Measurements from ENCODE around the gene ABCG4. TPM values are rescaled to one million over a fixed set of nuclear protein-coding genes. Genes with fewer than 3 reads are reported as not detected.

ABCG4 gene
- total and polyA plus RNA-seq, 3 donors from 2014 or later: 3.9 to 11.2 (median 5.4) TPM

- H3K27me3 ChIP-seq: no peaks in the 10 kb centered on the region
- no peaks in the 10 kb centered on the region for H3K36me3 ChIP-seq (ENCODE audit: low read depth, missing control alignments)
- intact Hi-C loops (cut with DNase I; ENCODE audit: low total_unique reads): no loop called here
- TF ChIP-seq POLR2A (IDR thresholded peaks at IDR 0.05) (no peak), CTCF (IDR thresholded peaks at IDR 0.05) (no peak)
- peaks cover 25% of the 10 kb centered on the region for H3K4me1 ChIP-seq
- WGBS, 2 donors: 1% methylated on average over 36 of the region's 65 CpGs; no CpG with 5 or more reads in 1 of the 2 donors
- no peak for DNase-seq
- no peaks in the 10 kb centered on the region for H3K9me3 ChIP-seq
- H3K27ac ChIP-seq: peak overlapping the region; percentile 33 to 53
- H3K4me3 ChIP-seq: peak overlapping the region; percentile 84 to 89
These were observed 41.2 kb upstream of the ABCG4 start for GRCh38 chr11:119107538-119108145.

- Histone ChIP-seq H3K9me3 (no peaks in the 10 kb centered on the region), H3K36me3 (ENCODE audit: low read depth, missing control alignments) (no peaks in the 10 kb centered on the region), H3K4me3 (peak overlapping the region; percentile 84 to 89), H3K27me3 (no peaks in the 10 kb centered on the region), H3K27ac (no peak overlapping the region), H3K4me1 (peaks cover 19% of the 10 kb centered on the region)
- 26 to 27% methylated on average over 7 to 8 of the region's 8 CpGs for WGBS, 2 donors
- TF ChIP-seq CTCF (IDR thresholded peaks at IDR 0.05) (no peak), POLR2A (IDR thresholded peaks at IDR 0.05) (no peak)
- intact Hi-C loops (cut with DNase I; ENCODE audit: low total_unique reads): no loop called here
- DNase-seq: no peak
These were observed 40.6 kb upstream of the ABCG4 start for GRCh38 chr11:119108146-119108856.

GRCh38 chr11:119108857-119109221 lies 40.0 kb upstream of the ABCG4 start:
- 92 to 98% methylated on average over 2 of the region's 2 CpGs for WGBS, 2 donors
- Histone ChIP-seq H3K4me1 (peaks cover 13% of the 10 kb centered on the region), H3K27me3 (no peaks in the 10 kb centered on the region), H3K36me3 (ENCODE audit: low read depth, missing control alignments) (no peaks in the 10 kb centered on the region), H3K27ac (no peak overlapping the region), H3K9me3 (no peaks in the 10 kb centered on the region), H3K4me3 (no peak overlapping the region)
- intact Hi-C loops (cut with DNase I; ENCODE audit: low total_unique reads): no loop called here
- TF ChIP-seq POLR2A (IDR thresholded peaks at IDR 0.05) (no peak), CTCF (IDR thresholded peaks at IDR 0.05) (no peak)
- DNase-seq: no peak

- Histone ChIP-seq H3K4me1 (peaks cover 12% of the 10 kb centered on the region), H3K36me3 (ENCODE audit: low read depth, missing control alignments) (no peaks in the 10 kb centered on the region), H3K4me3 (no peak overlapping the region), H3K27ac (no peak overlapping the region), H3K27me3 (no peaks in the 10 kb centered on the region), H3K9me3 (no peaks in the 10 kb centered on the region)
- DNase-seq: no peak
- TF ChIP-seq POLR2A (IDR thresholded peaks at IDR 0.05) (no peak), CTCF (IDR thresholded peaks at IDR 0.05) (no peak)
- intact Hi-C loops (cut with DNase I; ENCODE audit: low total_unique reads): no loop called here
- 95 to 100% methylated on average over 1 to 3 of the region's 3 CpGs for WGBS, 2 donors
These were observed 39.0 kb upstream of the ABCG4 start for GRCh38 chr11:119109843-119110242.
